GM21528 (cell line): ENCODE measurements around the gene ARMH1.
"Not testable (repeated sequence)": the region's sequence is repeated elsewhere in the genome, so short reads cannot be mapped to it uniquely, and the experiment has no call there.

Experiments
- ATAC-seq: cut with Tn5 transposase; IDR thresholded peaks from one replicate; pipeline ENCODE4 v1.9.1; 2021; ENCODE audit warnings: mild to moderate bottlenecking, moderate library complexity; ENCODE audit not compliant: unreplicated experiment, low FRiP score

ARMH1 gene

DNA sequence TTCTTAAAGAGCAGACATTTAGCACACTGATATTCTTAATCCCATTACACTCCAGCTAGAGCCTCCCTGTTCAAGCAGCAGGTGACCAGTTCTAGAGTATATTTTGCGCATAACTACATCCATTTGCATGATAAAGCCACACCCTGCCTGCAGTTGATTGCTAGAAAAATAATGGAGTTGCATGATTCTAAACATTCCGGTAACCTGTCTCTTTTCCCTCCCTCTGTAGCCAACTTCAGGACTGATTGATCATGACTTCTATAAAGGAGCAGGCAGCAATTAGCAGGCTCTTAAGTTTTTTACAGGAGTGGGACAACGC lies 14.9 kb downstream of the ARMH1 start:
- no peak for ATAC-seq

DNA sequence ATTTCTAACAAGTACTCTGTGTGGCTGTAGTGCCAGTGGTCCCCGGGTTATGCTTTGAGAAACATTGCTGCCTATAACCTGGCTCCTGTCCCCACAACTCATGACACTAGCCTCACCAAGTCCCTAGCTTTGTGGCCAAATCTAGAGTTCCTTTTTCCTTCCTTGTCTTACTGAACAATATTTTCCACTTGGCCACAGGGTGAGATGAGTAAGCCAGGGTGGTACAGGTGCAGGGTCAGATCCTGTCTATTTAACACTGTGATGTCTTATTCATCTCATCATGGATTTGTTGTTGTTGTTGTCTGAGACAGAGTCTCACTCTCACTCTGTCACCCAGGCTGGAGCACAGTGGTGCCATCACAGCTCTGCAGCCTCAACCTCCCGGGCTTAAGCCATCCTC lies 18.6 kb downstream of the ARMH1 start:
- ATAC-seq = no peak

DNA sequence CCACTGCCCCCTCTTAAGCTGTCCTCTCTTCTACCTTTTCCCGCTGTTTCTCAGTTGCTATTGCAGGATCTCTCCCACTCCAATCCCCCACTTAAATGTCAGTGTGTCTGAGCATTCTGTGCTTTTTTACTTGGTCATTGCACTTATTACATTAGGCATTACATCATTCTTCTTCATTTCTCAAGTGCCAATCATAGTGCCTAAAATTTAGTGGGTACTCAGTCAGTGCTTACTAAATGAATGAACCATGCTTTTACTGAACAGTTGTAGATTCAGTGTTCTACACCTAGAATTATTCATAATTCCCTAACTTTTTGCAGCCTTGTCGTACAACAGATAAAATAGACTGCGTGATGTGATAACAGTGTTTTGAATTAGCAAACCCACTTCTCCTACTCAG lies 19.4 kb downstream of the ARMH1 start:
- no peak for ATAC-seq

DNA sequence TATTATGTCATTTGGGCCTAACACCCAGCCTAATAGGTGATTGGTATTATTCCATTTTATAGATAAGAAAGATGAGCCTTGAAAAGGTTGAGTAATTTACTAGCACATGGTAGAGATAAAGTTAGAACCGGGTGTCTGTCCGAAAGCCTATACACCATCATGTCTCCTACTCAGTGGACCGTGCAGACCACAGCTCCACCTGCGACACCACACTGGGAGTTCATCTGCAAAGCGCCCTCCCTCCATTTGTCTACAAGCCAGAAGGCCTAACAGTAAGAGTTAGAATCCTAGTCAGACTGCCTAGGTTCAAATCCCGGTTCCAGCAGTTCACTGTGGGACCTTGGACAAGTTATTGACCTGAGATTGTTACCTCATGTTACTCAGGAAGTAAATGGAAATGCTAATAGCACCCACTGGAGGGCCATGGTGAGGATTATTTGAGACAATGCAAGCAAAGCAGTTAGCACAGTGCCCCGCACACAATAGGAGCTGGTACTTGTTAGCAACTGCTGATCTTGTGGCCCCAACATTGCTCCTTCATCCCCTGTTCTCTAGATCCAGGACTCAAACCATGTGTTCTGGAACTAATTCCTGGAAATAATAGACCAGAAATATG lies 20.5 kb downstream of the ARMH1 start:
- peak; percentile 63 for ATAC-seq

- ATAC-seq = no peak
These were observed 21.2 kb downstream of the ARMH1 start for GRCh38 chr1:44695671-44696070.

- no peak for ATAC-seq
These were observed 21.6 kb downstream of the ARMH1 start for GRCh38 chr1:44696101-44696500.

- ATAC-seq = no peak
These were observed 22.4 kb downstream of the ARMH1 start for GRCh38 chr1:44696789-44697345.

DNA sequence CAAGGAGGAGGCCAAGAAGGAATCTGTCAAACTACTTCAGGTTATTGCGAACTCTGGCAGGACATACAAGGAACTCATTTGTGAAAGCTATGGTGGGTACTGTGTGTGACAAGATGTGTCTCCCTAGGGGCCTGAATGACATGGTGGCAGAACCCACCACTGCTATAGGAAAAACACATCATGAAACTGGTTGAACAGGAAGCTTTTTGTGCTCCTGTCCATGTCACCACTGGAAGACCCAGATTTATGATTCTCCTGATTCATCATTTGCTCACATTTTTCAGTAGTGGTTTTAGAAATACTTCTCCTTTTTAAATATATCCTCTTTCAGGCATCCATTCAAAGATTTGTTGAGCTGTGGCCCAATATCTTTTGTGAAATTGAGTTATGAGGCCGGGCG lies 23.6 kb downstream of the ARMH1 start:
- ATAC-seq = no peak

DNA sequence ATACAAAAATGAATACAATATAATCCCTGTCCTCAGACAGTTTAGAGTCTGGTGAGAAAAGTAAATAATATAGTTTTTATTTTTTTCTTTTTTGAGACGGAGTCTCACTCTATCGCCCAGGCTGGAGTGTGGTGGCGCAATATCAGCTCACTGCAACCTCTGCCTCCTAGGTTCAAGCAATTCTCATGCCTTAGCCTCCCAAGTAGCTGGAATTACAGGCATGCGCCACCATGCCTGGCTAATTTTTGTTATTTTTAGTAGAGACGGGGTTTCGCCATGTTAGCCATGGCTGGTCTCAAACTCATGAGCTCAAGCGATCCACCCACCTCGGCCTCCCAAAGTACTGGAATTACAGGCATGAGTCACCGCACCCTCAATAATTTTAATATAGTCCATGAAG lies 24.9 kb downstream of the ARMH1 start:
- ATAC-seq = not testable (repeated sequence)

- ATAC-seq = no peak
These were observed 26.1 kb downstream of the ARMH1 start for GRCh38 chr1:44700573-44700972.

GRCh38 chr1:44701141-44701573 lies 26.6 kb downstream of the ARMH1 start:
- no peak for ATAC-seq

DNA sequence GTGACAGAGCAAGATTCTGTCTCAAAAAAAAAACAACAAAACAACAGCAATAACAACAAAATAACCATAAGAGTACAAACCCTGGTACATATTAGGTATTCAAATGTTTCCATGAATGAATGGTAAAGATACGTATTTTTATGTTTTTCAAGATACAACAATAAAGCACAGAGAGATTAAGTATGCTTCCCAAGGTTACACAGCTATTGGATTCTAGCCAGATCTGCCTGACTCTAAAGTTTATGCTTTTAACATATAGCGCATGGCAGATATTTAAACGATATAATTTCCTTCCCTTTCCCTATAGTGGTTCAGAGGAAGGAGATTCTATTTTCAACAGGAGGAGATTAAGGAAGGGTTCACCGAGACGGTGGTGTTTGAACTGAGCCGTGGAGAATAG lies 31.0 kb downstream of the ARMH1 start:
- ATAC-seq = no peak

DNA sequence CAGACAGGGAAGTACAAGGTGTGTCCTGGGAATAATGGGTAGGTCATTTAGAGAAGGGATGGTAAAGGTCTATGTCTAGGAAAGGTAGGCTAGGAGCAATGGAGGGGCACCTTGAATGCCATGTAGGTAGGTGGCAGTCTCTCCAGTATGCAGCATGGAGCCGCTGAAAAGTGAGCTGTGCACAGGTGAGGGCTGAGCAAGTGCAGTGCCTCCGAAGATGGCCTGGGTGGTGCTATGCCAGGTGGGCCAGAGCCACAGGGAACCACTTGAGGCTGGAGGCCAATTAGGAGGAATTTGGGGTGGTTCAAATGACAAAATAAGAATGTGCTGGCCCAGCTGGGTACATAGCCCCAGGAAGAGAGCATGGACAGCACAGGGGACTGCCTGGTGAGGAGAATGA lies 31.4 kb downstream of the ARMH1 start:
- no peak for ATAC-seq

DNA sequence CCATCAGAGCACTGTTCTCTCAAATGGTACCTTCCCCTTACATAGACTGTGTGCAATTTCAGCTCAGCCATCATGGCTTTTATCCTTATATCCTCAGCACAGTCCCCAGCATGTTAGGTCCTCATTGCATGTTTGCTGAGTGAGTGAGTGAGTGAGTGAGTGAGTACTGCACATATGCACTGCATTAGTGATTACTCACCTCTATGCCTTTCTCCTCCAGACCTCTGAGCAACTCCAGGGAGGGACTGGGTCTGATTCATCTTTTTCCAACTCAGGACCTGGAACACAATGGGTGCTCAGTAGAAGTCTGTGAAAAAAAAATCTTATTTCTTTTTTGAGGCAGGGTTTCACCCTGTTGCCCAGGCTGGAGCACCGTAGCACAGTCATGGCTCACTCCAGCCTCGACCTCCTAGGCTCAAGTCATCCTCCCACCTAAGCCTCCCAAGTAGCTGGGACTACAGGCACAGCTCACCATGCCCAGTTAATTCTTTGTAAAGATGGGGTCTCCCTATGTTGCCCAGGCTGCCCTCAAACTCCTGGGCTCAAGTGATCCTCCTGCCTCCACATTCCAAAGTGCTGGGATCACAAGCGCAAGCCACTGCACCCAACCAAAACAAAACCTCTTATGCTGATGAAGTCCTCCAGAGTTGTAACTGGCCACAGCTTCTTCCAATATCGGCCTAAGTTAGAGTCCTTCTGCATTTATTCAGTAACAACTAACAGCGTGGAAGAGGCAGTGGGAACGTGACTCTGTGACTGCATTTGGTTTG lies 32.8 kb downstream of the ARMH1 start:
- ATAC-seq = no peak

GRCh38 chr1:44707959-44708831 lies 33.7 kb downstream of the ARMH1 start:
- no peak for ATAC-seq

GRCh38 chr1:44713321-44713781 lies 38.8 kb downstream of the ARMH1 start:
- ATAC-seq = no peak

DNA sequence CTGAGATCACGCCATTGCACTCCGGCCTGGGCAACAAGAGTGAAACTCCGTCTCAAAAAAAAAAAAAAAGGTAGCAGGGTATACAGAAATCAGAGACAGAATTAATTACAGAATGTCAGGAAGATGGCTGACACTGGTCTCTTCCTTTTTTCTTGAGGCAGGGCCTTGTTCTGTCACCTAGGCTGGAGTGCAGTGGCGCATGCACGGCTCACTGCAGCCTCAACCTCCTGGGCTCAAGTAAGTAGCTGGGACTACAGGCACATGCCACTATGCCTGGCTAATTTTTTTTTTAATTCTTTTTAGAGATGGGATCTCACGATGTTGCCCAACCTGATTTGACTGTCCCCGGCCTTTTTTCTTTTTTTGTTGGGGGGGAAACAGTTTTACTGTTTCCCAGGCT lies 40.0 kb downstream of the ARMH1 start:
- ATAC-seq = no peak

DNA sequence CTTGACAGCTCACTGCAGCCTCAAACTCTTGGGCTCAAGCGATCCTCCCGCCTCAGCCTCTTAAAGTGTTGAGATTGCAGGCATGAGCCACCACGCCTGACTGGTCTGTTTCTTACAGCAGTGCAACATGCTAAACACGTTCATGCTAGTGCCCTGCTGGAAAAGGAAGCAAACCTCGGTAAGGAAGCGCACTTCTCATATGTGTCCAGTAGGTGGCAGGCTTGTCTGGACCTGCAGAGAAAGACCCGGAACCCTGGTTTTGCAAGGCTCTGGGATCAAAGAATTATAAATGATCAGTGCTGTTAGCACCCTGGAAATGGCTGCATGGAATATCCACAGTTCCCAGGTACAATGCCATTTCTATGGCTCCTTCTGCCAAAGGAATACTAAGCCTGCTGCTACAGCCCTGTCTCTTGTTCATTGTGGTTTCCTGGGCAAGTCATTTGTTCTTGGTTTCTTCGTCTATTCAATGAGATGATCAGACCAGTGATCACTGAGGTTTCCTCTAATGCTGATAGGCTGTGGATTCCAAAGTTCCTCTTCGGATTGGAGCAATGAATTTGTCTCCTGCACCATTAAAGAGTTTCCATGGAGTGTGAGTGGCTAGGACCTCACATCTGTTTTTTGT lies 40.5 kb downstream of the ARMH1 start:
- peak; percentile 52 for ATAC-seq

DNA sequence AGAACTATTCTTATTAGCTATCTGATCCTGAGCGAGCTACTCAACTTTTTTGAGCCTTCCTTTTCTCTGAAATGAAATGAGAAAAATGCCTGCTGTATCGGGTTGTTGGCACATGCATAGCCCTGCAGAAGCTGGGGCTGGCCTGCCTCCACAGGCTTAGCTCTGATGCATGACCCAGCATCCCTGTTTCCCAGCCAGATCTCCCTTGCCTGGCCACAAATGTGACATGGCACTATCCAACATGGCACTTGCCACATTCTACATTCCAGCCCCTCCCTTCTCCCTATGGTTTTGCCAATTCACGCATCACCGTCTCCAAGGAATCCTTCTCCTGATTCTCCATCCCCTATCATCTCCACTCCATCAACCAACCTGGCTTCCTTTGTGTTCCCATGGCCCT lies 42.6 kb downstream of the ARMH1 start:
- ATAC-seq = no peak

DNA sequence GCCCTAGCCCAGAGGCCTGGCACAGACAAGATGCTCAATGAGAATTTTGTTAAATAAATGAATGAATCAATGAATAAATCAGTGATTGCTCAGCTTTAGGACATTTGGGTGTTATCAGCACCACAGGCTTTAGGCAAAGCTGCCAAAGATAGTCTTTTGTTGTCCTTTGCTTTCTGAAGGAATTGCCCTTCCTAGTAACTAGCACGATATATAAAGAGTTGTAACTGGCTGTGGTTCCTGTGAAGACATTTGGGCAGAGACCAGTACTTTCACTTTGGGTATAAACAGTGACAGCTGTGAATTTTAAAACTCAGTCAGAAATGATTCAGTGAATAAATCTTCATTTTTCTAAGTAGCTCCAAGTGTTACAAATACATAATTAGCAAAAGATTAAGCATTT lies 43.1 kb downstream of the ARMH1 start:
- no peak for ATAC-seq

DNA sequence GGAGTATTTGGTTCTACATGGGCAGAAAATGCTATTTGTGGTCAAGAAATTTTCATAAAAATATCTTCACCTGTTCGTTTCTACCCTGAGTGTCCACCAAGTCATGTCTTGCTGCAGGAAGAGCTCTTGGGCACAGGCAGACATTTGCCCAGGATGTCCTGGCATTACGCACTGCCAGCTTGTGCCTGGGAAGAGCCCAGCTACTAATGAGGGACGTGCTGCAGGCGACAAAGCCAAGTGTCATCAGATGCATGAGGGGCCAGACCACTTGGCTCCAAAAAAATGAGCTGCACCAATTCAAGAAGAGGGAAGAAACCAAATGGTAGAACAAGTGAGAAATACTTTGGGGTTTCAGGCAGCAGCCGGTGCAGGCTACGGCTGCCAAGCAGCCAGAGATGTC lies 43.6 kb downstream of the ARMH1 start:
- no peak for ATAC-seq
